GM19328 (cell line): ENCODE data around the gene BRICD5.

Experiments used
- ATAC-seq: cut with Tn5 transposase; IDR thresholded peaks from one replicate; pipeline ENCODE4 v1.9.1; 2021; ENCODE audit warnings: mild to moderate bottlenecking, moderate library complexity; ENCODE audit not compliant: unreplicated experiment

The BRICD5 gene

GRCh38 chr16:2183671-2184070, 27.0 kb downstream of the BRICD5 start:
- ATAC-seq = no peak

GRCh38 chr16:2181952-2182351, 28.7 kb downstream of the BRICD5 start:
- no peak for ATAC-seq

- no peak for ATAC-seq
These were observed 29.4 kb downstream of the BRICD5 start for GRCh38 chr16:2180962-2181923.

DNA sequence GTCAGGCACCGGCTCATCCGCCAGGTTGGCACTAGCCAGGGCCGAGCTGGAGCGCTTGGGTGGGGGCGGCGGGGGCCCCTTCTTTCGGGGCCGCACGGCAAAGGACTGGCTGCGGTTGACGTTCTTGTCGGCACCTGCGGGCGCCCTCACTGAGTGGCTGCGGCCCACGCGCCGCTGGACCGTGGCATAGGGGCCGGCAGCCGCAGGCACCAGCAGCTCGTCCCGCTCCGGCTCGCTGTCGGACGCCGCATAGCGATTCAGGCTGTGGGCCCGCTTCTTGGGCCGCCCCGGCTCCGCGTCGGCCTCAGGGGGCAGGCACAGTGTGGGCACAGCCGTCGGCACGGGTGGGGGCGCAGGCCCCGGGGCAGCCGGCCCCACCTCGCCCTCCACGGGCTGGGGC, 30.2 kb downstream of the BRICD5 start:
- ATAC-seq = no peak

DNA sequence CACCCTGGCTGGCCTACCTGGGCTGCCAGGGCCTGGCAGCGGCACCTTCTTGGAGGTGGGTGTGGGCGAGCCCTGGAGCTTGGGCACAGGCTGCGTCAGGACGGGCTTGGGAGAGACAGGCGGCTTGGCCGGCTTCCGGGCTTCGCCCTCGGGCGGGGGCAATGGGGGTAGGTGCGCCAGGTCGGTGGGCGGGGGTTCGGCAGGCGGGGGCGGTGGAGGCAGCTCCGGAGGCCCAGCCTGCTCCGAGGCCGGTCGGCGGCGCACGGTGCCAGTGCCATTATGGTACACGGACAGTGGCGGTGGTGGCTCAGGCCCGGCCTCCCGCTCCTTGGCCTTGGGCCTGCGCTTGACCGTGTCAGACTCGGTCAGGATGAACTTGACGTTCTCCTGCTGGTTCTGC, 31.1 kb downstream of the BRICD5 start:
- no peak for ATAC-seq

GRCh38 chr16:2179107-2179501, 31.6 kb downstream of the BRICD5 start:
- no peak for ATAC-seq

GRCh38 chr16:2178321-2179106, 32.1 kb downstream of the BRICD5 start:
- no peak for ATAC-seq

GRCh38 chr16:2177561-2177960, 33.1 kb downstream of the BRICD5 start:
- ATAC-seq = no peak

DNA sequence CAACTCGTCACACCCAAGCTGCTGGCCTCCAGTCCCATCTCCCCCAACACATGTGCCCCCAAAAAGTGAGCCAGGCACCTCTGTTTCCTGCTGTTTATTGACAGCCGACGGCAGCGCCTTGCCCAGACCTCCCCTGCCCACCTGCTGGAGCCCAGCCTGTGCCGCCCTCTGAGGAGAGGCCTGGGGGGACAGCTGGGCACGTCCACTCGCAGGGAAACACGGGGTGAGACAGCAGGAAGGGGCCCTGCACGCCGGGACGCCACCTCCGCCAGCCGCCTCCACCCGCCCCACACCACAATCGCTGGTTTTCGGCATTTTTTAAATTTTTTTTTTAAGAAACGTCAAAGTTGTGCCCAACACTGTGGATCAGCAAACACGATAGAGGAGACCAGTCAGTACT, 33.6 kb downstream of the BRICD5 start:
- no peak for ATAC-seq

DNA sequence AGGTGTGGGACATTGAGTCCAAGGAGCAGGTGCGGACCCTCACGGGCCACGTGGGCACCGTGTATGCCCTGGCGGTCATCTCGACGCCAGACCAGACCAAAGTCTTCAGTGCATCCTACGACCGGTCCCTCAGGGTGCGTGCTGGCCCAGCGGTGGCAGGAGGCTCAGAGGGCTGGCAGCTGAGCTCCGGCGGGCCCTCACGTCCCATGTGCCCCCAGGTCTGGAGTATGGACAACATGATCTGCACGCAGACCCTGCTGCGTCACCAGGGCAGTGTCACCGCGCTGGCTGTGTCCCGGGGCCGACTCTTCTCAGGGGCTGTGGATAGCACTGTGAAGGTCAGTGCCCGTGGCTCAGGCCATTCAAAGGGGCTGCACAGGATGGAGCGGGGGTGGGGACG, 34.6 kb downstream of the BRICD5 start:
- ATAC-seq = no peak

GRCh38 chr16:2175454-2175853, 35.2 kb downstream of the BRICD5 start:
- no peak for ATAC-seq

DNA sequence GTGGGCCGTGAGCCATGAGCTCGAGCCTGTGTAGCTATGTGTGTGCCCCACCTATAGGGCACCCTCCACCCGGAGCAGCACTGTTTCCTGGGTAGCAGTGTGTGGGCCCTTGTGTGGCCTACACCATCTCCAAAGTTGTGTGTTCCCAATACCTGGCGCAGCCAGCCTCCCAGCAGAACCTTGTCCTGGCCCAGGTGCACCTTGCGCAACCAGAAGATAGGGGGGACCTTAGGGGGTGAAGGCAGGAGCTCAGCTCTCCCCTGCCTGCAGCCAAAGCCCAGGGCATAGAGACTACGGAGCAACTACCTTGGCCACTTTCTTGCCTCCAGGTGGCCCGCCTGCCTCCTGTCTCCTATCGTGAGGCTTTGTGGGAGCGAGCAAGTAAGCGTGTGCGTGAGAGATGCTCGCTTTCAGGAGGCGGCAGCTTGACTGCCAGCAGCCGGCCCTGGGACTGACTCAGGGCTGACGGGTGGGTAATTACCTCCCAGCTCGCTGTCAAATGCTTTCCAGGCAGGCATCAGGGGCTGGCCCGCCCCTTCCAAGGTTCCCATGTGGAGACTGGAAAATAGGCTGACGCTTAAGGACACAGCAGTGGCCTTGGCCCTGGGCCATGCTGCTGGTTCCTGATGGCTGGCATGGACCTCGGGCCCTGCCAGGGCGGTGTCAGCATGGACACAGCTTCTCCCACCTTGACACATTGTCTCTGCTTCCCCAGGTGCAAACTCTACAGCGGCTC, 36.1 kb downstream of the BRICD5 start:
- no peak for ATAC-seq

DNA sequence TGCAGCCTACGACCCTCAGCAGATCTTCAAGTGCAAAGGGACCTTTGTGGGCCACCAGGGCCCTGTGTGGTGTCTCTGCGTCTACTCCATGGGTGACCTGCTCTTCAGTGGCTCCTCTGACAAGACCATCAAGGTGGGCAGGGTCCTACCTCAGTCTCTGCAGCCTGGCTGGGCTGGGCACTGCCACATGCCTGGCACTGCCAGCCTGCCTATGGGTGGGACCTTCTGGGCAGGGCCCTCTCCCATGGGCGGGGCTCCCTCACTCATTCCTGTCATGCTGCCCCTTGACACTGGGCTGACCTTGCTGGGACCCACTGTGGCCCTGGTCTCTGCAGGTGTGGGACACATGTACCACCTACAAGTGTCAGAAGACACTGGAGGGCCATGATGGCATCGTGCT, 36.7 kb downstream of the BRICD5 start:
- ATAC-seq = no peak

- ATAC-seq = no peak
These were observed 37.3 kb downstream of the BRICD5 start for GRCh38 chr16:2173366-2173765.

DNA sequence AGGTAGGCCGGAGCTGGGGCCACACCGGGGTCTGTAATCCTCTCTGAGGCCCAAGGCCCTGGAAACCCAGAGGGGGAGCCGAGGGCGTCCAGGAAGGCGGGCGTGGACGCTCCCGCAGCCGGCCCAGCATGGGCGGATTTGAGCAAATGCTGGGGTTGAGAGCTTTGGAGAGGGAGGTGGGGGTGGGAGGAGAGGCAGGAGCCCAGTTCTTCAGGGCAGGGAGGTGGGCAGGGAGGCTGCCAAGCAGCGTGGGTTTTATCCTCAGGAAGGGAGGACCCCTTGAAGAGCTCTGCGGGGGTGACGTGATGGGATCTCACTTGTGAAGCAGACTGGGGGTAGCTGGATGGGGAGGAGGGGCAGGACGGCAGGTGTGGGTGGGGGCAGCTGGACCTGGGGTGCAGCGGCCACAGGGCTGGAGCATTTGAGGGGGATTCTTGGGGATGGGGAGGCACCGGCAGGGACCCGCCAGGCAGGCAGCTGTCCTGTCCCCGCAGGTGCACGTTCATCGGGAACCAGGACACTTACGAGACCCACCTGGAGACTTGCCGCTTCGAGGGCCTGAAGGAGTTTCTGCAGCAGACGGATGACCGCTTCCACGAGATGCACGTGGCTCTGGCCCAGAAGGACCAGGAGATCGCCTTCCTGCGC, 37.9 kb downstream of the BRICD5 start:
- no peak for ATAC-seq

- no peak for ATAC-seq
These were observed 39.0 kb downstream of the BRICD5 start for GRCh38 chr16:2171601-2172178.

GRCh38 chr16:2170587-2171435, 39.9 kb downstream of the BRICD5 start:
- ATAC-seq = no peak

GRCh38 chr16:2170080-2170479, 40.6 kb downstream of the BRICD5 start:
- no peak for ATAC-seq

GRCh38 chr16:2167068-2167638, 43.5 kb downstream of the BRICD5 start:
- no peak for ATAC-seq
